ENCODE measurements around the gene PANK4.
"Not testable (repeated sequence)": the region's sequence is repeated elsewhere in the genome, so short reads cannot be mapped to it uniquely, and the experiment has no call there.

Gene PANK4

GRCh38 chr1:2473198-2473597, 53.2 kb downstream of the PANK4 start:
- DNase-seq = no peak

- DNase-seq = no peak
Observed at GRCh38 chr1:2472561-2473177, 53.7 kb downstream of the PANK4 start.

GRCh38 chr1:2472109-2472508, 54.3 kb downstream of the PANK4 start:
- no peak for DNase-seq

GRCh38 chr1:2471587-2472001, 54.8 kb downstream of the PANK4 start:
- DNase-seq = no peak

GRCh38 chr1:2471159-2471471, 55.3 kb downstream of the PANK4 start:
- no peak for DNase-seq

GRCh38 chr1:2470290-2471158, 55.9 kb downstream of the PANK4 start:
- DNase-seq = no peak

GRCh38 chr1:2469103-2469940, 57.1 kb downstream of the PANK4 start:
- DNase-seq = no peak

- no peak for DNase-seq
Observed at GRCh38 chr1:2468540-2468939, 57.9 kb downstream of the PANK4 start.

- DNase-seq = no peak
Observed at GRCh38 chr1:2468041-2468472, 58.3 kb downstream of the PANK4 start.

- DNase-seq = no peak
Observed at GRCh38 chr1:2466958-2467554, 59.3 kb downstream of the PANK4 start.

GRCh38 chr1:2466270-2466665, 60.1 kb downstream of the PANK4 start:
- no peak for DNase-seq

- no peak for DNase-seq
Observed at GRCh38 chr1:2465371-2466269, 60.8 kb downstream of the PANK4 start.

GRCh38 chr1:2463396-2463795, 63.0 kb downstream of the PANK4 start:
- no peak for DNase-seq

GRCh38 chr1:2462819-2463218, 63.6 kb downstream of the PANK4 start:
- no peak for DNase-seq

GRCh38 chr1:2460996-2461751, 65.2 kb downstream of the PANK4 start:
- DNase-seq = no peak

GRCh38 chr1:2460203-2460602, 66.2 kb downstream of the PANK4 start:
- DNase-seq = no peak

- no peak for DNase-seq
Observed at GRCh38 chr1:2459757-2460156, 66.6 kb downstream of the PANK4 start.

- DNase-seq = not testable (repeated sequence)
Observed at GRCh38 chr1:2459102-2459753, 67.2 kb downstream of the PANK4 start.

- no peak for DNase-seq
Observed at GRCh38 chr1:2458687-2459086, 67.7 kb downstream of the PANK4 start.

All from MV-4-11 (cell line).